Adrenal gland (tissue), 12 donors: ENCODE results near the gene PEAR1. TPM values are rescaled to one million over a fixed set of nuclear protein-coding genes. Genes with fewer than 3 reads are reported as not detected.
A peak's percentile ranks its signal among the peaks of the same experiment; 100 is the strongest.

Source experiments
- DNase-seq, 7 donors: peaks; one replicate each; pipeline ENCODE4 v3.0.0-alpha.2; 2019 to 2020
- H3K27ac ChIP-seq, 5 donors: fragments of 200-600 bp; sonication (generic) in 4 of 5; 1 replicate in 3 of 5; 2 replicates in 2 of 5; pipeline versions ENCODE4 v1.5.1 to v1.8.0; 2016 to 2020; ENCODE audit warnings: mild to moderate bottlenecking in 1 of 5
- H3K27me3 ChIP-seq: fragments of 200-600 bp; 2 replicates; pipeline ENCODE4 v1.8.0; 2021
- H3K36me3 ChIP-seq, 2 donors: fragments of 200-600 bp; replicated peaks in 1 of 2; 1 replicate in 1 of 2; 2 replicates in 1 of 2; pipeline versions ENCODE4 v1.5.1 to v1.8.0; 2018 to 2022
- H3K4me1 ChIP-seq, 2 donors: fragments of 200-600 bp; replicated peaks in 1 of 2; 1 replicate in 1 of 2; 2 replicates in 1 of 2; pipeline versions ENCODE4 v1.5.1 to v1.8.0; 2018 to 2021
- H3K4me3 ChIP-seq, 4 donors: fragments of 200-600 bp; sonication (generic) in 3 of 4; one replicate each; pipeline ENCODE4 v1.5.1; 2016 to 2018
- H3K9me3 ChIP-seq, 3 donors: fragments of 200-600 bp; sonication (generic) in 1 of 3; replicated peaks in 1 of 3; 1 replicate in 2 of 3; 2 replicates in 1 of 3; pipeline versions ENCODE4 v1.5.1 to v1.8.0; 2016 to 2021
- POLR2A ChIP-seq, 2 donors: fragments of 450-650 bp; IDR thresholded peaks; one replicate each; pipeline ENCODE4 v1.6.1; 2017; ENCODE audit warnings: antibody characterized with exemption in 2 of 2, mild to moderate bottlenecking in 2 of 2, moderate library complexity in 1 of 2
- WGBS, 4 donors: extraction: QIAGEN DNeasy Blood & Tissue Kit in 2 of 4; methylation state at CpG; one replicate each; pipeline versions ENCODE4 v1.1.5 to v1.1.7; 2013 to 2017; 5-methylcytosine and 5-hydroxymethylcytosine counted together
- intact Hi-C, 2 donors: fragments of 100-400 bp; cut with DNase I; formaldehyde crosslinking; loops; one replicate each; pipeline versions ENCODE4 v1.14.1 to v1.15.0; 2022 to 2023
- polyA plus RNA-seq, 3 donors: library from polyadenylated mRNA; stranded (reverse); fragments of 200-250 nt in 2 of 3; fragments of 350-450 nt in 1 of 3; fragmentation: Illumina TruSeq in 1 of 3; extraction: RNeasy Lipid Tissue Mini Kit (QIAGEN cat#74804) in 1 of 3; gene quantifications; one replicate each; pipeline ENCODE4 v1.2.3, GENCODE V29; 2013 to 2014
- total RNA-seq, 9 donors: library from RNA; depleted of rRNA in 4 of 9; stranded (reverse); fragments of >200 nt in 4 of 9; fragments of 120-200 nt in 1 of 9; fragmentation: NEBNext Ultra II Directional in 1 of 9; extraction: Animal tissue kit (Norgen Biotek cat#: 25700) in 1 of 9; gene quantifications; one replicate each; pipeline versions ENCODE4 v1.1.0 to v1.2.4, GENCODE V29; 2013 to 2023
- TF ChIP-seq, protein P1 (sequence below), 6 experiments: fragments of 450-650 bp in 4 of 6; fragments of 200-600 bp in 2 of 6; sonication (generic) in 1 of 6; IDR thresholded peaks; 1 replicate in 5 of 6; 2 replicates in 1 of 6; pipeline versions ENCODE4 v1.5.1 to v1.8.0; 2016 to 2021; ENCODE audit warnings: antibody characterized with exemption in 6 of 6, mild to moderate bottlenecking in 2 of 6, moderate library complexity in 1 of 6
- donor health status: healthy with polysubstance abuse.
- donor health status: Bipolar disorder and iron deficiency.
- donor health status: DM: yes; HTN: yes; CAD: no.
- donor health status: DM: no; HTN: no; CAD: no.
- donor health status: DM: no; HTN: no; CAD: no.
- donor health status: DM: yes; HTN: yes; CAD: no.

The PEAR1 gene
- total and polyA plus RNA-seq, 12 donors: 4.2 to 31.1 (median 10.4) TPM

DNA sequence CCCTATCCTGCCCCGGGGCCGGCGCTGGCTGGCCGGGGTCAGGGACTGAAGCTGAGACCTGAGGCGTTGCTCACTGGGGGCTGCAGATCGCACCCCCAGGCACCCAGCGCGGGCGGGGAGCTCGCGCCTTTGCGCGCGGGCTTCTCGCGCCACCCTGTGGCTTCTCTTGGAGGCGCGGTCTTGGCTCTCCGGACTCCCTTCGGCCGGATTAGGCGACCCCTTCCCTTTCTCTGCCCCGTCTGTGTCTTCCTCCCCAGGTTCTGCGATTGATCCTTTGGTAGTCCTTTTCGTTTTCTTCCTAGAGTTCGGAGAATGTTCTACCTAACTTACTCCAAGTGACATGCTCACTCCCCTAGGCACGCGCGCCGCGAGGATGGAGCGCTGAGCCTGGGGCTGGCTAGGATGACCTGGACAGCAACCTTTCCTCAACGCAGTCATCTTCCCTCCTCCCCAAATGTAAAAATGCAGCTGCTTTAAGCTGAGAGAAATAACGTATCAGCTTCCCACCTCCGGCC lies 33.3 kb upstream of the PEAR1 start:
- Histone ChIP-seq H3K36me3 (no peaks in the 10 kb centered on the region), H3K27ac (peak overlapping the region in 1 of 5 donors; percentile 10), H3K4me3 (peak overlapping the region in 1 of 4 donors; percentile 5), H3K9me3 (no peaks in the 10 kb centered on the region), H3K27me3 (peaks cover 34% of the 10 kb centered on the region), H3K4me1 (peaks cover 14 to 28% of the 10 kb centered on the region in 2 donors)
- intact Hi-C loops: loop anchor here (10.0 kb wide), 2 partner anchors 135 to 165 kb away; partner anchors contain the start of genes ISG20L2 (in 1 of the 2) and METTL25B (in 1 of the 2)
- TF ChIP-seq, protein P1, sequence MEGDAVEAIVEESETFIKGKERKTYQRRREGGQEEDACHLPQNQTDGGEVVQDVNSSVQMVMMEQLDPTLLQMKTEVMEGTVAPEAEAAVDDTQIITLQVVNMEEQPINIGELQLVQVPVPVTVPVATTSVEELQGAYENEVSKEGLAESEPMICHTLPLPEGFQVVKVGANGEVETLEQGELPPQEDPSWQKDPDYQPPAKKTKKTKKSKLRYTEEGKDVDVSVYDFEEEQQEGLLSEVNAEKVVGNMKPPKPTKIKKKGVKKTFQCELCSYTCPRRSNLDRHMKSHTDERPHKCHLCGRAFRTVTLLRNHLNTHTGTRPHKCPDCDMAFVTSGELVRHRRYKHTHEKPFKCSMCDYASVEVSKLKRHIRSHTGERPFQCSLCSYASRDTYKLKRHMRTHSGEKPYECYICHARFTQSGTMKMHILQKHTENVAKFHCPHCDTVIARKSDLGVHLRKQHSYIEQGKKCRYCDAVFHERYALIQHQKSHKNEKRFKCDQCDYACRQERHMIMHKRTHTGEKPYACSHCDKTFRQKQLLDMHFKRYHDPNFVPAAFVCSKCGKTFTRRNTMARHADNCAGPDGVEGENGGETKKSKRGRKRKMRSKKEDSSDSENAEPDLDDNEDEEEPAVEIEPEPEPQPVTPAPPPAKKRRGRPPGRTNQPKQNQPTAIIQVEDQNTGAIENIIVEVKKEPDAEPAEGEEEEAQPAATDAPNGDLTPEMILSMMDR (IDR thresholded peaks at IDR 0.05): peak; percentile 58 to 83 (median 74)
- TF ChIP-seq POLR2A (IDR thresholded peaks at IDR 0.05): no peak
- DNase-seq: peak in 6 of 7 donors; percentile 30 to 63 (median 36)
- 1 to 4% (median 2%) methylated on average over 20 to 35 of the region's 35 CpGs for WGBS, 4 donors

DNA sequence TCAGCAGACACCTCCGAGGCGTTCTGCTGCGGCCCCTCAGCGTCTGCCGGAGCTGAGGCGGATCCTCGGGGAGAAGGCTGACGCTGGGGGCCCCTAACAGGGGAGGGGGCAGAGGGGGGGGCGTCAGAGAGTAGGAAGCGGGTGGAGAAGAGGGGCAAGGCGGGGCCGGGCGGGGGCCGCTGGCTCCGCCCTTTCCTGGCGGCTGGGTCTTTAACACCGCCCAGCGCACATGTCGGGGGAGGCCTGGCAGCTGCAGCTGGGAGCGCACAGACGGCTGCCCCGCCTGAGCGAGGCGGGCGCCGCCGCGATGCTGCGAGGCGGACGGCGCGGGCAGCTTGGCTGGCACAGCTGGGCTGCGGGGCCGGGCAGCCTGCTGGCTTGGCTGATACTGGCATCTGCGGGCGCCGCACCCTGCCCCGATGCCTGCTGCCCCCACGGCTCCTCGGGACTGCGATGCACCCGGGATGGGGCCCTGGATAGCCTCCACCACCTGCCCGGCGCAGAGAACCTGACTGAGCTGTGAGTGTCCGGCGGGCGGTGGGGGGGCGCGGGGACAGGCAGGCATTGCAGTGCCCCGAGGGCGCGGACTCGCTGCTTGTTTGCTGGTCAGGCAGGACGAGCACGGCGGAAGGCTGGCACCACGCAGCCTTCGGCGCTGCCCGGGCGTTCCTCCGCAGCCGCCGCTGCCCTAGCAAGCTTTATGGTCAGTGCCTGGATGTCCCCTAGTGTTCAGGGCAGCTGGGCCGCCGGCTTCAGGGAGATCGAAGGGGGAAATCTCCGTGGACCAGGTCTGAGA lies 32.7 kb upstream of the PEAR1 start, which contains the start of gene NTRK1:
Gene NTRK1, plus strand, starts transcription at position 238 of the 796 bp plus-strand sequence. Its CDS starts 70 bp downstream, at position 308.
- DNase-seq: peak in 2 of 7 donors; percentile 11 to 21
- H3K27ac ChIP-seq: peak within 1 kb of the TSS in 1 of 5 donors; percentile 10
- no peaks in the 10 kb centered on the region for H3K36me3 ChIP-seq
- H3K9me3 ChIP-seq: no peaks in the 10 kb centered on the region
- TF ChIP-seq, protein P1 (IDR thresholded peaks at IDR 0.05): no peak
- peak in 1 of 2 donors; percentile 44 for TF ChIP-seq POLR2A (IDR thresholded peaks at IDR 0.05)
- H3K27me3 ChIP-seq: peaks cover 34% of the 10 kb centered on the region
- H3K4me1 ChIP-seq: peaks cover 14 to 28% of the 10 kb centered on the region in 2 donors
- 1 to 8% (median 6%) methylated on average over 2 to 69 of the region's 69 CpGs for WGBS, 4 donors
- intact Hi-C loops: loop anchor here (10.0 kb wide), 2 partner anchors 136 to 166 kb away; partner anchors contain the start of genes ISG20L2 (in 1 of the 2) and METTL25B (in 1 of the 2)
- H3K4me3 ChIP-seq: peak within 1 kb of the TSS in 1 of 4 donors; percentile 5

DNA sequence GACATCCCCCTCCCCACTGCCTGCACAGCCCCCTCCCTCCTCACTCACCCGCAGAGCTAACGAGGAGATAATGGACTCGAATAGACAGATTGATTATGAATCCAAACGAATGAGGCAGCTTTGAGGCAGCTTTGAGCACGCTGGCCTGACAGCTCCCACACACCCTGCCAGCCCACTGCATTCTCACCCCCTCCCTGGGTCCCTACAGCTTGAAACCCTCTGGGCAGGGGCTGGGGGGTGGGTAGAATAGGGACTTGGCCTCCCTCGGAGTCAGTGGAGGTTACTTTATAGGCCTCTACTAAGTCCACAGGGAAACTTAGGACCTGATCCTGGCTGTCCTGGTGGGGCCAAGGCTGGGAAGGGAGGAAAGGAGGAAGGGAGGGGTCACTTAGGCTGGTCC lies 30.9 kb upstream of the PEAR1 start:
- H3K27ac ChIP-seq: no peak overlapping the region
- intact Hi-C loops: loop anchor here (10.0 kb wide), 2 partner anchors 138 to 168 kb away; partner anchors contain the start of genes ISG20L2 (in 1 of the 2) and METTL25B (in 1 of the 2)
- no peak for TF ChIP-seq POLR2A (IDR thresholded peaks at IDR 0.05)
- TF ChIP-seq, protein P1 (IDR thresholded peaks at IDR 0.05): no peak
- H3K27me3 ChIP-seq: peaks cover 34% of the 10 kb centered on the region
- H3K4me1 ChIP-seq: peaks cover 14 to 28% of the 10 kb centered on the region in 2 donors
- DNase-seq: no peak
- H3K4me3 ChIP-seq: no peak overlapping the region
- 80 to 94% (median 83%) methylated on average over 2 to 6 of the region's 6 CpGs for WGBS, 4 donors
- H3K9me3 ChIP-seq: no peaks in the 10 kb centered on the region
- no peaks in the 10 kb centered on the region for H3K36me3 ChIP-seq

DNA sequence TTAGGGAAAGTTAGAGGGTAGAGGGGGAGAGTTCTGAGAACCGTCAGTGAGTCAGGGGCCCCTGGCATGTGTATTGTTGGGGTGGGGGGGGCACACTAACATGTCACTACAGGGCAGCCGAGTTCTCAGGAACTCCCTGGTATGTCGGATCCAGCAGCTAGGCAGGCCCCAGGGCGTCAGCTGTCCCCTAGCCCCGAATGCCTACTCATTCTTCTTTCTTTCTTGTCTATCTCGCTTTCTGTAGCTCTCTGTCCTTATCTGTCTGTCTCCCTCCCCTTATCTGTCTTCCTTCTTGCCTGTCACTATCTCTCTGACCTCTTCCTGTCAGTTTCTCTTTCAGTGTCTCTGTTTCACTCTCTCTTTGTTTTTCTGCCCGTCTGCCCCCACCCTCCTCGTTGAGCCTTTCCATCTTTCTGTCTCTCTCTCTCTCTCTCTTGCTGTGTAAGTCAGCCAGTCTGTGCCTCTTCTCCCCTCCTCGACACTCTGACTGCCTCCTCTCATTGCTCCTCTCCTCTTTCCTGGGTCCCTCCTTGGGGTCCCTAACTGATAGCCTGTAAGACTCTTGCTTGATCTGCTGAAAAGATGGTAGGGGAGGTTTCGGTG lies 30.4 kb upstream of the PEAR1 start:
- H3K27me3 ChIP-seq: peaks cover 34% of the 10 kb centered on the region
- H3K36me3 ChIP-seq: no peaks in the 10 kb centered on the region
- no peak overlapping the region for H3K27ac ChIP-seq
- H3K9me3 ChIP-seq: no peaks in the 10 kb centered on the region
- TF ChIP-seq, protein P1 (IDR thresholded peaks at IDR 0.05): no peak
- no peak for TF ChIP-seq POLR2A (IDR thresholded peaks at IDR 0.05)
- 52 to 65% (median 58%) methylated on average over 10 of the region's 10 CpGs for WGBS, 4 donors
- no peak overlapping the region for H3K4me3 ChIP-seq
- intact Hi-C loops: loop anchor here (10.0 kb wide), 2 partner anchors 138 to 168 kb away; partner anchors contain the start of genes ISG20L2 (in 1 of the 2) and METTL25B (in 1 of the 2)
- no peak for DNase-seq
- H3K4me1 ChIP-seq: peaks cover 14 to 28% of the 10 kb centered on the region in 2 donors
